Neural progenitor cell (in vitro differentiated cells): ENCODE results near the gene ZNF48. TPM values are rescaled to one million over a fixed set of nuclear protein-coding genes. Genes with fewer than 3 reads are reported as not detected.
A peak's percentile ranks its signal among the peaks of the same experiment; 100 is the strongest.

Source experiments
- DNase-seq: peaks from one replicate; pipeline ENCODE4 v3.0.0-alpha.2; 2016; ENCODE audit warnings: low spot score
- H2AFZ ChIP-seq: fragments of 200-600 bp; sonication (generic); replicated peaks from 2 replicates; pipeline ENCODE4 v1.6.1; 2016; ENCODE audit warnings: antibody characterized with exemption
- H3F3A ChIP-seq: fragments of 200-600 bp; sonication (generic); 2 replicates; pipeline ENCODE4 v1.6.1; 2016; ENCODE audit warnings: antibody characterized with exemption, low read depth
- H3K27ac ChIP-seq: fragments of 200-600 bp; sonication (generic); 2 replicates; pipeline ENCODE4 v1.5.1; 2016; ENCODE audit warnings: mild to moderate bottlenecking
- H3K27me3 ChIP-seq: fragments of 200-600 bp; sonication (generic); 2 replicates; pipeline ENCODE4 v1.6.1; 2016; ENCODE audit warnings: mild to moderate bottlenecking, moderate library complexity
- H3K36me3 ChIP-seq: fragments of 200-600 bp; sonication (generic); 2 replicates; pipeline ENCODE4 v1.5.1; 2016
- H3K4me1 ChIP-seq: fragments of 200-600 bp; sonication (generic); 2 replicates; pipeline ENCODE4 v1.6.1; 2016; ENCODE audit warnings: mixed run types
- H3K4me2 ChIP-seq: fragments of 200-600 bp; sonication (generic); 2 replicates; pipeline ENCODE4 v1.6.1; 2016
- H3K4me3 ChIP-seq: fragments of 200-600 bp; sonication (generic); 2 replicates; pipeline ENCODE4 v1.5.1; 2016
- H3K79me2 ChIP-seq: fragments of 200-600 bp; sonication (generic); 2 replicates; pipeline ENCODE4 v1.6.1; 2016; ENCODE audit warnings: low read depth
- H3K9ac ChIP-seq: fragments of 200-600 bp; sonication (generic); 2 replicates; pipeline ENCODE4 v1.6.1; 2016
- H3K9me3 ChIP-seq: fragments of 200-600 bp; sonication (generic); 2 replicates; pipeline ENCODE4 v1.5.1; 2016; ENCODE audit warnings: low read depth
- H4K20me1 ChIP-seq: fragments of 200-600 bp; sonication (generic); 2 replicates; pipeline ENCODE4 v1.6.1; 2016; ENCODE audit warnings: low read depth
- H3K27ac Mint-ChIP-seq: 3 replicates; pipeline ENCODE4 v1.8.0; 2021; ENCODE audit warnings: mixed read lengths
- H3K27me3 Mint-ChIP-seq: 2 replicates; pipeline ENCODE4 v1.8.0; 2022; ENCODE audit warnings: low read depth, mild to moderate bottlenecking, inconsistent platforms, moderate library complexity, mixed read lengths; ENCODE audit not compliant: insufficient read depth
- H3K36me3 Mint-ChIP-seq: 3 replicates; pipeline ENCODE4 v1.8.0; 2021; ENCODE audit warnings: mixed read lengths
- H3K4me1 Mint-ChIP-seq: 3 replicates; pipeline ENCODE4 v1.8.0; 2021; ENCODE audit warnings: mixed read lengths
- H3K4me3 Mint-ChIP-seq: 3 replicates; pipeline ENCODE4 v1.8.0; 2021; ENCODE audit warnings: mild to moderate bottlenecking, moderate library complexity, mixed read lengths
- H3K9me3 Mint-ChIP-seq: 3 replicates; pipeline ENCODE4 v1.8.0; 2020; ENCODE audit warnings: mixed read lengths
- EZH2 ChIP-seq: fragments of 200-600 bp; sonication (generic); IDR thresholded peaks from 2 replicates; pipeline ENCODE4 v1.6.1; 2017; ENCODE audit warnings: antibody characterized with exemption, mild to moderate bottlenecking, moderate library complexity
- EZH2phosphoT487 ChIP-seq: fragments of 200-600 bp; sonication (generic); IDR thresholded peaks from 2 replicates; pipeline ENCODE4 v1.6.1; 2017; ENCODE audit warnings: antibody characterized with exemption
- total RNA-seq: library from RNA; depleted of rRNA; stranded (reverse); fragments of >200 nt; gene quantifications from 2 replicates; pipeline ENCODE4 v1.2.3, GENCODE V29; 2015; ENCODE audit warnings: low replicate concordance
- TF ChIP-seq, protein P1 (sequence below): fragments of 200-600 bp; sonication (generic); IDR thresholded peaks from 2 replicates; pipeline ENCODE4 v1.5.1; 2017; ENCODE audit warnings: antibody characterized with exemption, mild to moderate bottlenecking

Gene ZNF48
- total RNA-seq, 1 donor from 2014 or later = 39.3 TPM

DNA sequence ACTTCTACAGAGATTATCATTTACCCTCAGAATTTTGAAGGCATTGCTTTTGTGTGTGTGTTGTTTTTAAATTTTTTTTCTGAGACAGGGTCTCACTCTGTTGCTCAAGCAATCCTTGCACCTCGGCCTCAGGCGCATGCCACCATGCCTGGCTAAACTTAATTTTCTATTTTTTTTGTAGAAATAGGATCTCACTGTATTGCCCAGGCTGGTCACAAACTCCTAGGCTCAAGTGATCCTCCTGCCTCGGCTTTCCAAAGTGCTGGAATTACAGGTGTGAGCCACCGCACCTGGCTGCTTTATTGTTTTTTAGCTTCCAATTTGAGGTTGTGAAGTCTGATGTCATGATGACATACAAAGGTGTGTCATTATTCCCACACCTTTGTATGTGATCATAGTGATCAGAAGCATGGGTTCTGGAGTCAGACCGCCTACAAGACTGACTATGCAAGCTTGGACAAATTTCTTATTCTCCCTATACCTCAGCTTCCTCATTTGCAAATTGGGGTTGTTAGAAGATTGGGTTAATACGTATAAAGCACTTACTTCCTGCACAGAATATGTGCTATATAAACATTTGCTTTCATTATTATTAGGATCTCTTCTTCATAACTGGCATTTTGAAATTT, 44.6 kb downstream of the ZNF48 start:
- no peaks in the 10 kb centered on the region for H3K9me3 Mint-ChIP-seq
- peaks cover 14% of the 10 kb centered on the region for H3K36me3 Mint-ChIP-seq
- Histone ChIP-seq H3K4me1 (peaks cover 3% of the 10 kb centered on the region), H4K20me1 (no peaks in the 10 kb centered on the region), H3K9ac (no peak overlapping the region), H3K4me2 (no peak overlapping the region), H3K27ac (no peak overlapping the region), H2AFZ (no peak overlapping the region), H3K27me3 (no peaks in the 10 kb centered on the region), H3K9me3 (no peaks in the 10 kb centered on the region), H3K4me3 (no peak overlapping the region), H3K36me3 (no peaks in the 10 kb centered on the region), H3K79me2 (peaks cover 8% of the 10 kb centered on the region), H3F3A (peaks cover 6% of the 10 kb centered on the region)
- H3K4me1 Mint-ChIP-seq = peaks cover 12% of the 10 kb centered on the region
- no peak for DNase-seq
- TF ChIP-seq EZH2phosphoT487 (no peak), EZH2 (no peak)
- TF ChIP-seq, protein P1, sequence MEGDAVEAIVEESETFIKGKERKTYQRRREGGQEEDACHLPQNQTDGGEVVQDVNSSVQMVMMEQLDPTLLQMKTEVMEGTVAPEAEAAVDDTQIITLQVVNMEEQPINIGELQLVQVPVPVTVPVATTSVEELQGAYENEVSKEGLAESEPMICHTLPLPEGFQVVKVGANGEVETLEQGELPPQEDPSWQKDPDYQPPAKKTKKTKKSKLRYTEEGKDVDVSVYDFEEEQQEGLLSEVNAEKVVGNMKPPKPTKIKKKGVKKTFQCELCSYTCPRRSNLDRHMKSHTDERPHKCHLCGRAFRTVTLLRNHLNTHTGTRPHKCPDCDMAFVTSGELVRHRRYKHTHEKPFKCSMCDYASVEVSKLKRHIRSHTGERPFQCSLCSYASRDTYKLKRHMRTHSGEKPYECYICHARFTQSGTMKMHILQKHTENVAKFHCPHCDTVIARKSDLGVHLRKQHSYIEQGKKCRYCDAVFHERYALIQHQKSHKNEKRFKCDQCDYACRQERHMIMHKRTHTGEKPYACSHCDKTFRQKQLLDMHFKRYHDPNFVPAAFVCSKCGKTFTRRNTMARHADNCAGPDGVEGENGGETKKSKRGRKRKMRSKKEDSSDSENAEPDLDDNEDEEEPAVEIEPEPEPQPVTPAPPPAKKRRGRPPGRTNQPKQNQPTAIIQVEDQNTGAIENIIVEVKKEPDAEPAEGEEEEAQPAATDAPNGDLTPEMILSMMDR = no peak
- H3K27me3 Mint-ChIP-seq = peaks cover 5% of the 10 kb centered on the region
- H3K27ac Mint-ChIP-seq = no peak overlapping the region
- H3K4me3 Mint-ChIP-seq = no peak overlapping the region

DNA sequence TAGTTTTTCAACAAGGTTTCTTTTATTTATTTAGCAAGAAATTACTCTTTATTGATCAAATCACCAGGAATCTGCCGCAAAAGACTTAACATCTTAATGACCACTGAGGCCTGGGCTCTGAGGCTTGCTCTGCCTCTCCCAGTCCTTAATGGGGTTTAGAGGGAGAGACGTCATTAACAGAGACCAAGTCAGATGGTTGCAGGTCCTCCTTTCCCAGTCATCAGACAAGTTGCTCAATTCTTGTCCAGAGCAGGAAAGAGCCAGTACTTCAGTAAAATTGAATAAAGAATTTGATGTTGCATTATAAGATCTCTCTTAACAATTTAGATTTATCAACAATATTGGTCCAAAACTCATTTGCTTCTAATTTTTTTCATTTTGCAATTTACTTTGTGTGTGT, 48.4 kb downstream of the ZNF48 start:
- Histone ChIP-seq H3K27ac (no peak overlapping the region), H3K4me3 (no peak overlapping the region), H3K27me3 (no peaks in the 10 kb centered on the region), H2AFZ (no peak overlapping the region), H4K20me1 (no peaks in the 10 kb centered on the region), H3F3A (peaks cover 11% of the 10 kb centered on the region), H3K36me3 (no peaks in the 10 kb centered on the region), H3K79me2 (peaks cover 13% of the 10 kb centered on the region), H3K4me1 (peaks cover 7% of the 10 kb centered on the region), H3K9me3 (no peaks in the 10 kb centered on the region), H3K9ac (no peak overlapping the region), H3K4me2 (no peak overlapping the region)
- TF ChIP-seq, protein P1 = no peak
- no peak for TF ChIP-seq EZH2
- no peak for TF ChIP-seq EZH2phosphoT487
- Mint-ChIP-seq H3K27ac (no peak overlapping the region), H3K36me3 (peaks cover 16% of the 10 kb centered on the region), H3K4me3 (peak overlapping the region; percentile 82), H3K27me3 (peaks cover 10% of the 10 kb centered on the region), H3K9me3 (peaks cover 5% of the 10 kb centered on the region), H3K4me1 (peaks cover 24% of the 10 kb centered on the region)
- DNase-seq = no peak

DNA sequence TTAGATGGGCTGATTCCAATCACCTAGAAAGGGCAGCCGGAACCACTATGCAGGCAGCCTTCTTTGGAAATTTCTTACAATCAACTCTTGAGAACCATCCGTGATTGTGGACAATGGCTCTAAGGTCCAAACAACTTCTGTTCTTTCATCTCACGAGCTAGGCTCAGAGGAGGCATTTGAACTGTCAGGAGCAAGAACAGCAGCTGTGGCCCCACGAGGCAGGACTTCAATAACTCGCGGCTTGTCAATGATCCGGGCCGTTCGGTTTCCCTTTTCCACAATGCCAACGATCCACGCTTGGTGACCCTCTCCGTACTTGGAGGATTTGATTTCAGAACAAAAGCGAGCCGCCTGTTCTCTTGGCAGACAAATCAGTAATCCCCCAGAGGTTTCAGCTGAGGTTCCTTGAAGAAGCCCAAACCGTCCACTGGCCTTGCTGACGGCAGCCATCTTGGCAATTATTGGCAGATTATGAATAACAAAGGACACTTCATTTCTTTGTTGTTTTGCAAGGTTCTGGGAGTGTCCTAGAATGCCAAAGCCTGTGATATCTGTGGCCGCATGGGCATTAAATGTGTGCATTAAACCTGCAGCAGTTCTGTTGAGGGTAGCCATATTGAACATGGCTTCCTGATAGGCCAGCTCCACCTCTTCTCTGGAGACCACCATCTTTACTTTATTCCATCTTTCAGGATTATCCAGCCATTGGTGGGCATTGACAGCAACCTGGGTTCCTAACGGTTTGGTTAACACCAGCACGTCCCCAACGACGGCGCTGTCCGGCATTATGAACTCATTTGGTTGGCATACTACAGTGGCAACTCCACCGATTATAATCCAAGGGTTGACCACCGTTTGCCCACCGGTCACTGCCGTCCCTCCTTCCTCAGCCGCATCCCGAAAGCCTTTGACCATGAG, 49.3 kb downstream of the ZNF48 start:
- peak overlapping the region; percentile 82 for H3K4me3 ChIP-seq
- no peaks in the 10 kb centered on the region for H3K27me3 ChIP-seq
- H3K9ac ChIP-seq = no peak overlapping the region
- no peaks in the 10 kb centered on the region for H3K9me3 ChIP-seq
- H3K4me1 ChIP-seq = peaks cover 7% of the 10 kb centered on the region
- peaks cover 13% of the 10 kb centered on the region for H3K79me2 ChIP-seq
- H3K36me3 Mint-ChIP-seq = peaks cover 16% of the 10 kb centered on the region
- no peaks in the 10 kb centered on the region for H3K36me3 ChIP-seq
- peak overlapping the region; percentile 87 for H3K4me2 ChIP-seq
- H3K4me3 Mint-ChIP-seq = peak overlapping the region; percentile 82
- H3K9me3 Mint-ChIP-seq = peaks cover 5% of the 10 kb centered on the region
- no peak for TF ChIP-seq EZH2
- no peak for TF ChIP-seq EZH2phosphoT487
- TF ChIP-seq, protein P1 = no peak
- DNase-seq = no peak
- H4K20me1 ChIP-seq = no peaks in the 10 kb centered on the region
- H2AFZ ChIP-seq = peak overlapping the region; percentile 90
- H3F3A ChIP-seq = peaks cover 11% of the 10 kb centered on the region
- H3K27ac Mint-ChIP-seq = no peak overlapping the region
- peaks cover 24% of the 10 kb centered on the region for H3K4me1 Mint-ChIP-seq
- H3K27ac ChIP-seq = no peak overlapping the region
- H3K27me3 Mint-ChIP-seq = peaks cover 7% of the 10 kb centered on the region
